HepG2 (cell line): ENCODE measurements around the gene IRAK2. TPM values are rescaled to one million over a fixed set of nuclear protein-coding genes. Genes with fewer than 3 reads are reported as not detected.

Experiments
- CAMTA2 ChIP-seq: sonication (generic); formaldehyde crosslinking; IDR thresholded peaks from 2 replicates; pipeline ENCODE4 v1.4.0; 2020; ENCODE audit warnings: mild to moderate bottlenecking, missing genetic modification reagents, borderline replicate concordance
- CC2D1A ChIP-seq: sonication (generic); formaldehyde crosslinking; IDR thresholded peaks from 2 replicates; pipeline ENCODE4 v1.8.1; 2023; ENCODE audit warnings: mild to moderate bottlenecking, missing genetic modification reagents
- ETV5 ChIP-seq: IDR thresholded peaks from 2 replicates; pipeline ENCODE4 v1.6.1; 2018; ENCODE audit warnings: missing biosample characterization, missing genetic modification reagents, inconsistent platforms, borderline replicate concordance
- MXD1 ChIP-seq: sonication (generic); formaldehyde crosslinking; IDR thresholded peaks from 2 replicates; pipeline ENCODE4 v1.4.0; 2020; ENCODE audit warnings: mild to moderate bottlenecking, missing genetic modification reagents
- NFYC ChIP-seq: IDR thresholded peaks from 2 replicates; pipeline ENCODE4 v1.6.1; 2016; ENCODE audit warnings: missing genetic modification reagents, missing compliant biosample characterization
- NR2C2 ChIP-seq: sonication (generic); formaldehyde crosslinking; IDR thresholded peaks from 2 replicates; pipeline ENCODE4 v1.4.0; 2020; ENCODE audit warnings: missing genetic modification reagents, mild to moderate bottlenecking, moderate library complexity, borderline replicate concordance
- SSRP1 ChIP-seq: IDR thresholded peaks from 2 replicates; pipeline ENCODE4 v1.6.1; 2016; ENCODE audit warnings: control low read depth
- STAT6 ChIP-seq: sonication (generic); formaldehyde crosslinking; IDR thresholded peaks from 2 replicates; pipeline ENCODE4 v1.4.0; 2020; ENCODE audit warnings: missing genetic modification reagents, mild to moderate bottlenecking, borderline replicate concordance
- SYNCRIP ChIP-seq: fragments of 200-400 bp; formaldehyde crosslinking; IDR thresholded peaks from 2 replicates; pipeline ENCODE4 v1.6.1; 2018; ENCODE audit warnings: mild to moderate bottlenecking, low read depth, low read length; ENCODE audit not compliant: insufficient read depth
- ZNF83 ChIP-seq: sonication (generic); formaldehyde crosslinking; IDR thresholded peaks from 2 replicates; pipeline ENCODE4 v1.4.0; 2020; ENCODE audit warnings: missing genetic modification reagents, mild to moderate bottlenecking, borderline replicate concordance
- polyA plus RNA-seq, 8 experiments: library from polyadenylated mRNA; depleted of rRNA in 3 of 8; stranded (reverse) in 7 of 8; unstranded in 1 of 8; fragments of >200 nt; fragmentation: Illumina TruSeq in 4 of 8; extraction: Trizol in 4 of 8; gene quantifications; 2 replicates each; pipeline versions ENCODE4 v1.2.1 to v1.2.3, GENCODE V29; 2011 to 2016; ENCODE audit warnings: low read depth in 4 of 8, missing spikeins in 1 of 8, mixed read lengths in 1 of 8; ENCODE audit not compliant: insufficient read depth in 1 of 8
- total RNA-seq, 5 experiments: library from RNA; depleted of rRNA; stranded (reverse); fragments of >200 nt; fragmentation: Illumina TruSeq; extraction: Trizol; gene quantifications; 2 replicates each; pipeline ENCODE4 v1.2.3, GENCODE V29; 2016; ENCODE audit warnings: low read depth in 1 of 5
- TF ChIP-seq, protein P1 (sequence below): sonication (generic); formaldehyde crosslinking; IDR thresholded peaks from 2 replicates; pipeline ENCODE4 v1.9.0; 2021; ENCODE audit warnings: missing genetic modification reagents, borderline replicate concordance
- TF ChIP-seq, protein P2 (sequence below): sonication (generic); formaldehyde crosslinking; IDR thresholded peaks from 2 replicates; pipeline ENCODE4 v1.9.0; 2021; ENCODE audit warnings: missing genetic modification reagents, borderline replicate concordance

IRAK2 gene
- total and polyA plus RNA-seq, 2 of the 13 experiments (the other 11 are each of a cell fraction or from before 2014, with no cell fraction given) = 13.1 to 23.3 TPM

GRCh38 chr3:10115326-10116137 lies 49.2 kb upstream of the IRAK2 start, which contains the start of gene BRK1 (continued):
- TF ChIP-seq, protein P1, sequence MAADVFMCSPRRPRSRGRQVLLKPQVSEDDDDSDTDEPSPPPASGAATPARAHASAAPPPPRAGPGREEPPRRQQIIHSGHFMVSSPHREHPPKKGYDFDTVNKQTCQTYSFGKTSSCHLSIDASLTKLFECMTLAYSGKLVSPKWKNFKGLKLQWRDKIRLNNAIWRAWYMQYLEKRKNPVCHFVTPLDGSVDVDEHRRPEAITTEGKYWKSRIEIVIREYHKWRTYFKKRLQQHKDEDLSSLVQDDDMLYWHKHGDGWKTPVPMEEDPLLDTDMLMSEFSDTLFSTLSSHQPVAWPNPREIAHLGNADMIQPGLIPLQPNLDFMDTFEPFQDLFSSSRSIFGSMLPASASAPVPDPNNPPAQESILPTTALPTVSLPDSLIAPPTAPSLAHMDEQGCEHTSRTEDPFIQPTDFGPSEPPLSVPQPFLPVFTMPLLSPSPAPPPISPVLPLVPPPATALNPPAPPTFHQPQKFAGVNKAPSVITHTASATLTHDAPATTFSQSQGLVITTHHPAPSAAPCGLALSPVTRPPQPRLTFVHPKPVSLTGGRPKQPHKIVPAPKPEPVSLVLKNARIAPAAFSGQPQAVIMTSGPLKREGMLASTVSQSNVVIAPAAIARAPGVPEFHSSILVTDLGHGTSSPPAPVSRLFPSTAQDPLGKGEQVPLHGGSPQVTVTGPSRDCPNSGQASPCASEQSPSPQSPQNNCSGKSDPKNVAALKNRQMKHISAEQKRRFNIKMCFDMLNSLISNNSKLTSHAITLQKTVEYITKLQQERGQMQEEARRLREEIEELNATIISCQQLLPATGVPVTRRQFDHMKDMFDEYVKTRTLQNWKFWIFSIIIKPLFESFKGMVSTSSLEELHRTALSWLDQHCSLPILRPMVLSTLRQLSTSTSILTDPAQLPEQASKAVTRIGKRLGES (CRISPR knock-in tag) = 0 out of 2 replicates have a peak, but pooled peaks have one; percentile 38
- TF ChIP-seq SYNCRIP (no peak), CAMTA2 (CRISPR knock-in tag) (no peak), NFYC (CRISPR knock-in tag) (peak; percentile 79), ETV5 (CRISPR knock-in tag) (no peak), MXD1 (0 out of 2 replicates have a peak, but pooled peaks have one; percentile 25), CC2D1A (no peak), SSRP1 (CRISPR knock-in tag) (no peak), STAT6 (CRISPR knock-in tag) (peak; percentile 64; the same call in 1 of the 2 replicates), NR2C2 (peak; percentile 58), ZNF83 (CRISPR knock-in tag) (peak; percentile 53; the same call in 1 of the 2 replicates)
- TF ChIP-seq, protein P2, sequence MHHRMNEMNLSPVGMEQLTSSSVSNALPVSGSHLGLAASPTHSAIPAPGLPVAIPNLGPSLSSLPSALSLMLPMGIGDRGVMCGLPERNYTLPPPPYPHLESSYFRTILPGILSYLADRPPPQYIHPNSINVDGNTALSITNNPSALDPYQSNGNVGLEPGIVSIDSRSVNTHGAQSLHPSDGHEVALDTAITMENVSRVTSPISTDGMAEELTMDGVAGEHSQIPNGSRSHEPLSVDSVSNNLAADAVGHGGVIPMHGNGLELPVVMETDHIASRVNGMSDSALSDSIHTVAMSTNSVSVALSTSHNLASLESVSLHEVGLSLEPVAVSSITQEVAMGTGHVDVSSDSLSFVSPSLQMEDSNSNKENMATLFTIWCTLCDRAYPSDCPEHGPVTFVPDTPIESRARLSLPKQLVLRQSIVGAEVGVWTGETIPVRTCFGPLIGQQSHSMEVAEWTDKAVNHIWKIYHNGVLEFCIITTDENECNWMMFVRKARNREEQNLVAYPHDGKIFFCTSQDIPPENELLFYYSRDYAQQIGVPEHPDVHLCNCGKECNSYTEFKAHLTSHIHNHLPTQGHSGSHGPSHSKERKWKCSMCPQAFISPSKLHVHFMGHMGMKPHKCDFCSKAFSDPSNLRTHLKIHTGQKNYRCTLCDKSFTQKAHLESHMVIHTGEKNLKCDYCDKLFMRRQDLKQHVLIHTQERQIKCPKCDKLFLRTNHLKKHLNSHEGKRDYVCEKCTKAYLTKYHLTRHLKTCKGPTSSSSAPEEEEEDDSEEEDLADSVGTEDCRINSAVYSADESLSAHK (CRISPR knock-in tag) = no peak
